B cell (primary cell): ENCODE measurements around the gene FAAH. TPM values are rescaled to one million over a fixed set of nuclear protein-coding genes. Genes with fewer than 3 reads are reported as not detected.

Experiments used
- ATAC-seq: fragments of 200-7000 bp; cut with Tn5 transposase; one replicate; pipeline ENCODE4 v1.10.0; 2021; ENCODE audit warnings: low read depth, mild to moderate bottlenecking, moderate number of reproducible peaks, moderate library complexity
- CTCF ChIA-PET: fragments of 350-600 bp; sonication (Branson Sonifier 250); formaldehyde crosslinking; loops from one replicate; lab custom pipeline; 2021; ENCODE audit warnings: antibody characterized with exemption, inconsistent platforms; lab: Charles Lee
- POLR2A ChIA-PET: fragments of 350-600 bp; sonication (Branson Sonifier 250); formaldehyde crosslinking; loops from one replicate; lab custom pipeline; 2021; ENCODE audit warnings: antibody characterized with exemption; lab: Charles Lee
- DNase-seq: peaks from one replicate; pipeline ENCODE4 v3.0.0; 2013
- H2AFZ ChIP-seq: 2 replicates; pipeline ENCODE4 v1.6.1; 2012; ENCODE audit warnings: mild to moderate bottlenecking, low read depth, low read length; ENCODE audit not compliant: insufficient read depth, poor library complexity, severe bottlenecking
- H3K27ac ChIP-seq, 2 donors: 1 replicate in 1 of 2; 2 replicates in 1 of 2; pipeline ENCODE4 v1.5.1; 2012 to 2013; ENCODE audit warnings: low read length in 2 of 2, mild to moderate bottlenecking in 2 of 2, moderate library complexity in 1 of 2
- H3K27me3 ChIP-seq, 4 experiments: fragments of 200-600 bp in 1 of 4; sonication (generic) in 1 of 4; replicated peaks in 1 of 4; 1 replicate in 2 of 4; 2 replicates in 2 of 4; pipeline versions ENCODE4 v1.6.1 to v1.7.0; 2013 to 2016; ENCODE audit warnings: low read length in 3 of 4, mild to moderate bottlenecking in 2 of 4, mixed read lengths in 1 of 4, moderate library complexity in 1 of 4; ENCODE audit not compliant: insufficient read depth in 4 of 4, control insufficient read depth in 3 of 4; ENCODE audit errors: control extremely low read depth in 1 of 4
- H3K36me3 ChIP-seq, 2 experiments: replicated peaks in 1 of 2; 1 replicate in 1 of 2; 2 replicates in 1 of 2; pipeline versions ENCODE4 v1.6.1 to v1.7.1; 2013; ENCODE audit warnings: low read length in 1 of 2; ENCODE audit not compliant: insufficient read depth in 2 of 2, control insufficient read depth in 1 of 2; ENCODE audit errors: control extremely low read depth in 1 of 2, extremely low read depth in 1 of 2
- H3K4me1 ChIP-seq, 2 donors: fragments of 200-600 bp in 1 of 2; sonication (generic) in 1 of 2; 1 replicate in 1 of 2; 2 replicates in 1 of 2; pipeline versions ENCODE4 v1.5.1 to v1.6.1; 2013 to 2017; ENCODE audit warnings: low read length in 2 of 2; ENCODE audit not compliant: control insufficient read depth in 2 of 2, insufficient read depth in 2 of 2
- H3K4me2 ChIP-seq: replicated peaks from 2 replicates; pipeline ENCODE3; 2012; ENCODE audit warnings: mild to moderate bottlenecking, low read depth, low read length; ENCODE audit not compliant: poor library complexity, severe bottlenecking
- H3K4me3 ChIP-seq, 5 experiments: fragments of 200-600 bp in 1 of 5; sonication (generic) in 1 of 5; 1 replicate in 3 of 5; 2 replicates in 2 of 5; pipeline versions ENCODE4 v1.5.1 to v1.7.0; 2011 to 2016; ENCODE audit warnings: low read length in 4 of 5, mild to moderate bottlenecking in 4 of 5, low read depth in 2 of 5, control low read depth in 1 of 5, moderate library complexity in 1 of 5; ENCODE audit not compliant: insufficient read depth in 1 of 5; ENCODE audit errors: control extremely low read depth in 1 of 5, extremely low read depth in 1 of 5
- H3K79me2 ChIP-seq: fragments of 200-600 bp; sonication (generic); one replicate; pipeline ENCODE4 v1.6.0; 2016; ENCODE audit warnings: low read length; ENCODE audit not compliant: control insufficient read depth, insufficient read depth
- H3K9ac ChIP-seq: fragments of 200-600 bp; sonication (generic); 2 replicates; pipeline ENCODE4 v1.6.1; 2017; ENCODE audit warnings: mild to moderate bottlenecking, low read length, moderate library complexity
- H3K9me3 ChIP-seq, 3 donors: one replicate each; pipeline versions ENCODE4 v1.6.1 to v1.7.1; 2013; ENCODE audit warnings: low read length in 2 of 3; ENCODE audit not compliant: control insufficient read depth in 2 of 3, insufficient read depth in 1 of 3; ENCODE audit errors: control extremely low read depth in 1 of 3
- H4K20me1 ChIP-seq: 2 replicates; pipeline ENCODE4 v1.6.0; 2012; ENCODE audit warnings: mild to moderate bottlenecking, low read length; ENCODE audit not compliant: insufficient read depth, control insufficient read depth, poor library complexity, severe bottlenecking
- H3K27ac Mint-ChIP-seq: one replicate; pipeline ENCODE4 v1.8.0; 2021; ENCODE audit warnings: mixed read lengths
- H3K27me3 Mint-ChIP-seq: one replicate; pipeline ENCODE4 v1.8.0; 2021; ENCODE audit warnings: mixed read lengths
- H3K4me1 Mint-ChIP-seq: one replicate; pipeline ENCODE4 v1.8.0; 2021; ENCODE audit warnings: mixed read lengths
- H3K4me3 Mint-ChIP-seq: one replicate; pipeline ENCODE4 v1.8.0; 2021; ENCODE audit warnings: mixed read lengths
- H3K9me3 Mint-ChIP-seq: one replicate; pipeline ENCODE4 v1.8.0; 2022; ENCODE audit warnings: mixed read lengths; ENCODE audit not compliant: insufficient read depth
- CTCF ChIP-seq: fragments of 200-600 bp; IDR thresholded peaks from one replicate; pipeline ENCODE4 v1.8.0; 2022; ENCODE audit warnings: antibody characterized with exemption, mild to moderate bottlenecking
- EZH2 ChIP-seq: IDR thresholded peaks from 2 replicates; pipeline ENCODE4 v1.6.1; 2012; ENCODE audit warnings: borderline replicate concordance, low read depth, mild to moderate bottlenecking, moderate library complexity, low read length; ENCODE audit not compliant: insufficient read depth, poor library complexity, severe bottlenecking
- WGBS: methylation state at CpG from one replicate; pipeline ENCODE4 v1.1.5; 2013; ENCODE audit warnings: missing lambda C conversion rate; ENCODE audit not compliant: insufficient coverage; 5-methylcytosine and 5-hydroxymethylcytosine counted together
- intact Hi-C: fragments of 100-400 bp; cut with micrococcal nuclease; formaldehyde crosslinking; loops from one replicate; pipeline ENCODE4 v1.10.0; 2022
- polyA plus RNA-seq: library from polyadenylated mRNA; depleted of rRNA; stranded (reverse); fragments of >200 nt; gene quantifications from 2 replicates; pipeline ENCODE4 v1.2.3, GENCODE V29; 2012
- total RNA-seq, 2 donors: library from RNA; stranded (reverse); fragments of 120-200 nt in 1 of 2; gene quantifications; 1 replicate in 1 of 2; 2 replicates in 1 of 2; pipeline versions ENCODE4 v1.2.3 to v1.2.4, GENCODE V29; 2013 to 2022

Gene FAAH
- total and polyA plus RNA-seq, 2 donors (not counting 1 experiment from before 2014, with no cell fraction given) = 5.6 to 9.6 TPM

- Histone ChIP-seq H3K36me3 (no peaks in the 10 kb centered on the region), H2AFZ (no peak overlapping the region), H3K9ac (no peak overlapping the region), H3K9me3 (no peaks in the 10 kb centered on the region), H4K20me1 (no peaks in the 10 kb centered on the region), H3K27ac (no peak overlapping the region), H3K4me1 (no peaks in the 10 kb centered on the region), H3K4me2 (no peak overlapping the region), H3K79me2 (no peaks in the 10 kb centered on the region), H3K4me3 (no peak overlapping the region), H3K27me3 (peaks cover 0 to 4% (median 0%) of the 10 kb centered on the region in 4 experiments)
- CTCF ChIA-PET = no interaction called here
- DNase-seq (no peak), ATAC-seq (no peak)
- WGBS = 74% methylated on average over 4 of the region's 4 CpGs
- Mint-ChIP-seq H3K9me3 (no peaks in the 10 kb centered on the region), H3K4me1 (no peaks in the 10 kb centered on the region), H3K27me3 (peaks cover 33% of the 10 kb centered on the region), H3K27ac (no peak overlapping the region), H3K4me3 (no peak overlapping the region)
- POLR2A ChIA-PET = no interaction called here
- TF ChIP-seq EZH2 (no peak), CTCF (no peak)
- intact Hi-C loops = no loop called here
These were observed 30.6 kb downstream of the FAAH start for GRCh38 chr1:46424730-46425129.

- DNase-seq (no peak), ATAC-seq (no peak)
- WGBS = 74% methylated on average over 4 of the region's 4 CpGs
- peaks cover 33% of the 10 kb centered on the region for H3K27me3 Mint-ChIP-seq
- ChIA-PET CTCF (interaction anchor here (1.6 kb wide), 1 partner anchor 21 kb away, joined by 4 read pairs; no protein-coding TSS in a partner anchor), POLR2A (no interaction called here)
- no peak for TF ChIP-seq EZH2
- no peak for TF ChIP-seq CTCF
- no peak overlapping the region for H3K4me3 Mint-ChIP-seq
- Histone ChIP-seq H3K9ac (no peak overlapping the region), H3K79me2 (no peaks in the 10 kb centered on the region), H4K20me1 (no peaks in the 10 kb centered on the region), H3K27me3 (peaks cover 0 to 4% (median 0%) of the 10 kb centered on the region in 4 experiments), H3K4me1 (no peaks in the 10 kb centered on the region), H3K36me3 (no peaks in the 10 kb centered on the region), H3K4me2 (no peak overlapping the region), H2AFZ (no peak overlapping the region), H3K4me3 (no peak overlapping the region), H3K9me3 (no peaks in the 10 kb centered on the region), H3K27ac (no peak overlapping the region)
- H3K27ac Mint-ChIP-seq = no peak overlapping the region
- intact Hi-C loops = no loop called here
- H3K4me1 Mint-ChIP-seq = no peaks in the 10 kb centered on the region
- H3K9me3 Mint-ChIP-seq = no peaks in the 10 kb centered on the region
These were observed 31.6 kb downstream of the FAAH start for GRCh38 chr1:46425726-46426125.
